Osteoblast (primary cell): Measurements from ENCODE around the gene YBX2. TPM values are rescaled to one million over a fixed set of nuclear protein-coding genes. Genes with fewer than 3 reads are reported as not detected.

ENCODE experiments used
- DNase-seq: peaks from one replicate; pipeline ENCODE4 v3.0.0; 2011; ENCODE audit warnings: low spot score, mixed read lengths; ENCODE audit not compliant: insufficient read length; ENCODE audit errors: missing footprints
- H2AFZ ChIP-seq: 2 replicates; pipeline ENCODE4 v1.6.0; 2011; ENCODE audit warnings: mild to moderate bottlenecking, low read length
- H3K27ac ChIP-seq: 2 replicates; pipeline ENCODE4 v1.5.1; 2011; ENCODE audit warnings: mild to moderate bottlenecking, low read depth, low read length, moderate library complexity
- H3K27me3 ChIP-seq: 2 replicates; pipeline ENCODE4 v1.6.0; 2012; ENCODE audit warnings: mild to moderate bottlenecking, control low read depth, inconsistent platforms, low read length, moderate library complexity; ENCODE audit not compliant: insufficient read depth
- H3K36me3 ChIP-seq: 2 replicates; pipeline ENCODE4 v1.5.1; 2011; ENCODE audit warnings: mild to moderate bottlenecking, low read length, control low read depth, moderate library complexity; ENCODE audit not compliant: insufficient read depth
- H3K4me1 ChIP-seq: 2 replicates; pipeline ENCODE4 v1.5.1; 2011; ENCODE audit warnings: mild to moderate bottlenecking, low read length, control low read depth, moderate library complexity; ENCODE audit not compliant: insufficient read depth
- H3K4me2 ChIP-seq: 2 replicates; pipeline ENCODE4 v1.6.0; 2011; ENCODE audit warnings: mild to moderate bottlenecking, low read length; ENCODE audit not compliant: insufficient read depth
- H3K4me3 ChIP-seq: fragments of 200-600 bp; sonication (generic); 3 replicates; pipeline ENCODE4 v1.5.1; 2012; ENCODE audit warnings: mild to moderate bottlenecking, low read length, inconsistent platforms; ENCODE audit not compliant: insufficient read depth
- H3K79me2 ChIP-seq: 2 replicates; pipeline ENCODE4 v1.6.0; 2012; ENCODE audit warnings: mild to moderate bottlenecking, low read length, control low read depth, inconsistent platforms; ENCODE audit not compliant: insufficient read depth
- H3K9me3 ChIP-seq: 2 replicates; pipeline ENCODE4 v1.5.1; 2011; ENCODE audit warnings: low read depth, low read length, control low read depth
- H4K20me1 ChIP-seq: 2 replicates; pipeline ENCODE4 v1.6.0; 2012; ENCODE audit warnings: mild to moderate bottlenecking, low read length, control low read depth; ENCODE audit not compliant: insufficient read depth
- small RNA-seq: library from RNA; depleted of rRNA; stranded (forward); fragments of <200 nt; gene quantifications from one replicate; pipeline ENCODE3, GENCODE V24; 2012
- total RNA-seq: library from RNA; depleted of rRNA; stranded (reverse); fragments of >200 nt; gene quantifications from 2 replicates; pipeline ENCODE4 v1.2.3, GENCODE V29; 2012
- TF ChIP-seq, protein P1 (sequence below): IDR thresholded peaks from 2 replicates; pipeline ENCODE4 v1.5.1; 2011; ENCODE audit warnings: mild to moderate bottlenecking, low read depth, low read length, moderate library complexity; ENCODE audit errors: extremely low read depth

Gene YBX2
- total RNA-seq, 1 donor = not detected

DNA sequence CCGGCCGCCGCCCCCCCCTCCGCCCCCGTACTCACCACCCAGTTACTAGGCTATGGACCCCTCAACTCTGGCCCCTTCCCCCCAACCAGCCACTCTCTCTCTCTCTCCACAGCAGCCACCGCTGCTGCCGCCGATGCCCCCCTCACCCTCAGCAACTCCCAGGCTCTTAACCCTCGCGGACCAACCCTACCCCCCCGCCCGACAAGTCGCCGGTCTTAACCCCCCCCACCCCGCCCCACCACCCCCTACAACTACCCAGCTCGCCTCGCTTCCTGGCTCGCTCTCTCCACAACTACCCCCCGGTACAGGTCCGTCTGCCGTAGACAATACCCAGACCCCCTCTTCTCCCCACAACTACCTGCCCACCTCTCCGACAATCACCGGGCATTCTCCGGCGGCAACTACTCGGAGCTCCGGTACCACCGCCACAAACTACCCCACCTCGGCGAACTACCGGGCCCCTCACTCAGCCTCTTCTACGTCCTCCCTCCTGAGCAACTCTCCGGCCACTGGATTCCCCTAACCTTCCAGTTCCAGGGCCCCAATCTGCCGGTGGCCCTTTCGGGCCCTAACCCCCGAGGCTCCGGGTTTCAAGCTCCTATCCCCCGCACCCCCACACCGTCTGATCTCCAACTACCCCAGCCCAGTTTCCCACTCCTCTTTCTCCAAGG is 55.9 kb downstream of the YBX2 start:
- peaks cover 81% of the 10 kb centered on the region for H3K79me2 ChIP-seq
- H3K36me3 ChIP-seq = peaks cover 42% of the 10 kb centered on the region
- peak; percentile 89 for DNase-seq
- TF ChIP-seq, protein P1, sequence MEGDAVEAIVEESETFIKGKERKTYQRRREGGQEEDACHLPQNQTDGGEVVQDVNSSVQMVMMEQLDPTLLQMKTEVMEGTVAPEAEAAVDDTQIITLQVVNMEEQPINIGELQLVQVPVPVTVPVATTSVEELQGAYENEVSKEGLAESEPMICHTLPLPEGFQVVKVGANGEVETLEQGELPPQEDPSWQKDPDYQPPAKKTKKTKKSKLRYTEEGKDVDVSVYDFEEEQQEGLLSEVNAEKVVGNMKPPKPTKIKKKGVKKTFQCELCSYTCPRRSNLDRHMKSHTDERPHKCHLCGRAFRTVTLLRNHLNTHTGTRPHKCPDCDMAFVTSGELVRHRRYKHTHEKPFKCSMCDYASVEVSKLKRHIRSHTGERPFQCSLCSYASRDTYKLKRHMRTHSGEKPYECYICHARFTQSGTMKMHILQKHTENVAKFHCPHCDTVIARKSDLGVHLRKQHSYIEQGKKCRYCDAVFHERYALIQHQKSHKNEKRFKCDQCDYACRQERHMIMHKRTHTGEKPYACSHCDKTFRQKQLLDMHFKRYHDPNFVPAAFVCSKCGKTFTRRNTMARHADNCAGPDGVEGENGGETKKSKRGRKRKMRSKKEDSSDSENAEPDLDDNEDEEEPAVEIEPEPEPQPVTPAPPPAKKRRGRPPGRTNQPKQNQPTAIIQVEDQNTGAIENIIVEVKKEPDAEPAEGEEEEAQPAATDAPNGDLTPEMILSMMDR = no peak
- H3K4me2 ChIP-seq = peak overlapping the region; percentile 69
- H3K27me3 ChIP-seq = no peaks in the 10 kb centered on the region
- H3K4me1 ChIP-seq = peaks cover 46% of the 10 kb centered on the region
- H3K9me3 ChIP-seq = no peaks in the 10 kb centered on the region
- peak overlapping the region; percentile 96 for H3K4me3 ChIP-seq
- peaks cover 34% of the 10 kb centered on the region for H4K20me1 ChIP-seq
- H3K27ac ChIP-seq = peak overlapping the region; percentile 75
- no peak overlapping the region for H2AFZ ChIP-seq

Small RNAs within 50 kb of the gene (small RNA-seq; reads per million reads assigned to genes)
- not detected for gene AC026954.2
- gene RF00019 = not detected

Other genes starting within 250 kb of the YBX2 start
- not detected in 2 replicates for gene CLEC10A, start 214.4 kb downstream of the YBX2 start, total RNA-seq
- under 0.01 TPM in 1 of 2 replicates, not detected in the other for gene ASGR2, start 179.8 kb downstream of the YBX2 start, total RNA-seq
- gene ASGR1, start 115.3 kb downstream of the YBX2 start, total RNA-seq = 0.88 and 1.1 TPM in 2 replicates
- 10.1 and 11.8 TPM in 2 replicates for gene DLG4, start 74.8 kb downstream of the YBX2 start, total RNA-seq
- 162 and 163 TPM in 2 replicates for gene ACADVL, start 74.7 kb downstream of the YBX2 start, total RNA-seq
- gene DVL2, start 60.1 kb downstream of the YBX2 start, total RNA-seq = 106 and 123 TPM in 2 replicates
- 53.2 and 55.4 TPM in 2 replicates for gene PHF23, start 55.2 kb downstream of the YBX2 start, total RNA-seq
- 396 and 422 TPM in 2 replicates for gene GABARAP, start 52.2 kb downstream of the YBX2 start, total RNA-seq
- gene CTDNEP1, start 42.9 kb downstream of the YBX2 start, total RNA-seq = 29.8 and 31.8 TPM in 2 replicates
- 21.7 and 26.2 TPM in 2 replicates for gene ELP5, start 42.4 kb downstream of the YBX2 start, total RNA-seq
- 0.36 and 1.8 TPM in 2 replicates for gene CLDN7, start 32.2 kb downstream of the YBX2 start, total RNA-seq
- under 0.01 and 0.29 TPM in 2 replicates for gene SLC2A4, start 12.9 kb downstream of the YBX2 start, total RNA-seq
- gene EIF5A, start 13.0 kb upstream of the YBX2 start, total RNA-seq = 436 and 491 TPM in 2 replicates
- 46.9 and 48.1 TPM in 2 replicates for gene GPS2, start 20.7 kb upstream of the YBX2 start, total RNA-seq
- 14.7 and 18.8 TPM in 2 replicates for gene NEURL4, start 34.7 kb upstream of the YBX2 start, total RNA-seq
- 0.59 TPM in 1 of 2 replicates, not detected in the other for gene ACAP1, start 41.9 kb upstream of the YBX2 start, total RNA-seq
- 11.5 and 11.9 TPM in 2 replicates for gene KCTD11, start 57.5 kb upstream of the YBX2 start, total RNA-seq
- gene TMEM95, start 60.5 kb upstream of the YBX2 start, total RNA-seq = not detected in 2 replicates
- gene TNK1, start 86.5 kb upstream of the YBX2 start, total RNA-seq = 0.36 TPM in 1 of 2 replicates, not detected in the other
- 19.4 and 27.9 TPM in 2 replicates for gene PLSCR3, start 99.9 kb upstream of the YBX2 start, total RNA-seq
- 59.4 and 84.6 TPM in 2 replicates for gene TMEM256, start 109.5 kb upstream of the YBX2 start, total RNA-seq
- 5.3 and 5.8 TPM in 2 replicates for gene NLGN2, start 113.2 kb upstream of the YBX2 start, total RNA-seq
- gene SPEM1, start 125.7 kb upstream of the YBX2 start, total RNA-seq = not detected in 2 replicates
- gene SPEM2, start 131.0 kb upstream of the YBX2 start, total RNA-seq = not detected in 2 replicates
- not detected in 2 replicates for gene SPEM3, start 134.2 kb upstream of the YBX2 start, total RNA-seq
- gene TMEM102, start 140.8 kb upstream of the YBX2 start, total RNA-seq = 1.2 and 1.8 TPM in 2 replicates
- 0.29 and 0.36 TPM in 2 replicates for gene FGF11, start 144.9 kb upstream of the YBX2 start, total RNA-seq
- gene CHRNB1, start 150.4 kb upstream of the YBX2 start, total RNA-seq = 5.3 and 5.4 TPM in 2 replicates
- gene ZBTB4, start 185.0 kb upstream of the YBX2 start, total RNA-seq = 36.2 and 36.5 TPM in 2 replicates
- gene SLC35G6, start 186.8 kb upstream of the YBX2 start, total RNA-seq = not detected in 2 replicates
- gene POLR2A, start 189.7 kb upstream of the YBX2 start, total RNA-seq = 95.9 and 101 TPM in 2 replicates